ENCODE results near the gene RAD51B. TPM values are rescaled to one million over a fixed set of nuclear protein-coding genes. Genes with fewer than 3 reads are reported as not detected.

RAD51B gene
- total RNA-seq, 1 donor from 2014 or later: 16.7 TPM

GRCh38 chr14:68034896-68035295 lies 215.3 kb downstream of the RAD51B start:
- no peaks in the 10 kb centered on the region for H3K27me3 Mint-ChIP-seq (ENCODE audit: low read depth)

DNA sequence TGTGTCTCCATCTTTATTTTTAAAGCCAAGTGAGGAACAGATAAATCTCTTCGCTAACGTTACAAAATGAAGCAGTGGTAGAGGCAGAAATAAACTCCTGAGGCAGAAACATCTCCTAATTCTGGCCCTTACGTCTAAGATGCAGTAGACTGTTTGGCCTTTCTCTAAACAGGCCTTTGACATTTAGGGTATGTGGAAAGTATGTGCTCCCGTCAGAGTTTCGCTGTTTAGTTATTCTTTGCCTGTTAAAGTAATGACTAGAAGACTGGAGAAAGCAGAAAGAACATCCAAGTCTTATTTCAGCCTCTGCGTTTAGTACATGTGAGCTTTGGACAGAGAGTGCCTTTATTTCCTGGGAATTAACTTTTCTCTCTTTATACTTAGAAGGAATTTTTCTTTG lies 216.6 kb downstream of the RAD51B start:
- no peaks in the 10 kb centered on the region for H3K27me3 Mint-ChIP-seq (ENCODE audit: low read depth)
- TF ChIP-seq, protein P1, sequence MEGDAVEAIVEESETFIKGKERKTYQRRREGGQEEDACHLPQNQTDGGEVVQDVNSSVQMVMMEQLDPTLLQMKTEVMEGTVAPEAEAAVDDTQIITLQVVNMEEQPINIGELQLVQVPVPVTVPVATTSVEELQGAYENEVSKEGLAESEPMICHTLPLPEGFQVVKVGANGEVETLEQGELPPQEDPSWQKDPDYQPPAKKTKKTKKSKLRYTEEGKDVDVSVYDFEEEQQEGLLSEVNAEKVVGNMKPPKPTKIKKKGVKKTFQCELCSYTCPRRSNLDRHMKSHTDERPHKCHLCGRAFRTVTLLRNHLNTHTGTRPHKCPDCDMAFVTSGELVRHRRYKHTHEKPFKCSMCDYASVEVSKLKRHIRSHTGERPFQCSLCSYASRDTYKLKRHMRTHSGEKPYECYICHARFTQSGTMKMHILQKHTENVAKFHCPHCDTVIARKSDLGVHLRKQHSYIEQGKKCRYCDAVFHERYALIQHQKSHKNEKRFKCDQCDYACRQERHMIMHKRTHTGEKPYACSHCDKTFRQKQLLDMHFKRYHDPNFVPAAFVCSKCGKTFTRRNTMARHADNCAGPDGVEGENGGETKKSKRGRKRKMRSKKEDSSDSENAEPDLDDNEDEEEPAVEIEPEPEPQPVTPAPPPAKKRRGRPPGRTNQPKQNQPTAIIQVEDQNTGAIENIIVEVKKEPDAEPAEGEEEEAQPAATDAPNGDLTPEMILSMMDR (conservative IDR thresholded peaks at IDR 0.05): no peak
- peaks cover 5% of the 10 kb centered on the region for H3K36me3 Mint-ChIP-seq (ENCODE audit: low read depth)
- H3K4me1 Mint-ChIP-seq: peaks cover 24% of the 10 kb centered on the region
- no peak for DNase-seq (ENCODE audit: low read depth, low spot score)
- no peak overlapping the region for H3K4me3 Mint-ChIP-seq
- H3K9me3 Mint-ChIP-seq: peaks cover 3% of the 10 kb centered on the region
- H3K27ac Mint-ChIP-seq (ENCODE audit: unreplicated experiment): peak overlapping the region; percentile 74

More at GRCh38 chr14:68034896-68035295, 215.3 kb downstream of the RAD51B start:
- Mint-ChIP-seq H3K36me3 (ENCODE audit: low read depth) (peaks cover 13% of the 10 kb centered on the region), H3K9me3 (peaks cover 10% of the 10 kb centered on the region), H3K4me3 (no peak overlapping the region), H3K4me1 (peaks cover 17% of the 10 kb centered on the region), H3K27ac (ENCODE audit: unreplicated experiment) (no peak overlapping the region)
- no peak for DNase-seq (ENCODE audit: low read depth, low spot score)
- TF ChIP-seq, protein P1 (conservative IDR thresholded peaks at IDR 0.05): no peak

DNA sequence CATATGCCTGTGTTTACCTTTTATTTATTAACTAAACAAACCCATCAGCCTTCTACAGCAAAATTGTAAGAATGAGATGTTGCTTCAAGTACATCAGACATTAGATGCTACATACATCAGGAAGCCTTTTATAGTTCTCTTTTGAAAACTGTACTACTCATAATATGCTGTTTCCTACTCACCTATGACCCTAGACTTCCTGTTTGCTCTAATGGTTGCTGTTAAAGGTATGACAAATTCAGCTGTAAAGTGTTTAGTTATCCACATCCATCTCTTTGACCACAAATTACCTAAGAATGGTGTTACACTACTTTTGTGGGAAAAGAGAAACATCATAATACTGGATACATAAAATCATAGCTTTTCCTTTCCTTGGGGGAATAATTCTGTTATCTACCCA lies 220.0 kb downstream of the RAD51B start:
- DNase-seq (ENCODE audit: low read depth, low spot score): no peak
- H3K27me3 Mint-ChIP-seq (ENCODE audit: low read depth): no peaks in the 10 kb centered on the region
- H3K9me3 Mint-ChIP-seq: no peaks in the 10 kb centered on the region
- TF ChIP-seq, protein P1 (conservative IDR thresholded peaks at IDR 0.05): no peak
- H3K4me1 Mint-ChIP-seq: peaks cover 58% of the 10 kb centered on the region
- H3K36me3 Mint-ChIP-seq (ENCODE audit: low read depth): no peaks in the 10 kb centered on the region
- no peak overlapping the region for H3K4me3 Mint-ChIP-seq
- H3K27ac Mint-ChIP-seq (ENCODE audit: unreplicated experiment): no peak overlapping the region

DNA sequence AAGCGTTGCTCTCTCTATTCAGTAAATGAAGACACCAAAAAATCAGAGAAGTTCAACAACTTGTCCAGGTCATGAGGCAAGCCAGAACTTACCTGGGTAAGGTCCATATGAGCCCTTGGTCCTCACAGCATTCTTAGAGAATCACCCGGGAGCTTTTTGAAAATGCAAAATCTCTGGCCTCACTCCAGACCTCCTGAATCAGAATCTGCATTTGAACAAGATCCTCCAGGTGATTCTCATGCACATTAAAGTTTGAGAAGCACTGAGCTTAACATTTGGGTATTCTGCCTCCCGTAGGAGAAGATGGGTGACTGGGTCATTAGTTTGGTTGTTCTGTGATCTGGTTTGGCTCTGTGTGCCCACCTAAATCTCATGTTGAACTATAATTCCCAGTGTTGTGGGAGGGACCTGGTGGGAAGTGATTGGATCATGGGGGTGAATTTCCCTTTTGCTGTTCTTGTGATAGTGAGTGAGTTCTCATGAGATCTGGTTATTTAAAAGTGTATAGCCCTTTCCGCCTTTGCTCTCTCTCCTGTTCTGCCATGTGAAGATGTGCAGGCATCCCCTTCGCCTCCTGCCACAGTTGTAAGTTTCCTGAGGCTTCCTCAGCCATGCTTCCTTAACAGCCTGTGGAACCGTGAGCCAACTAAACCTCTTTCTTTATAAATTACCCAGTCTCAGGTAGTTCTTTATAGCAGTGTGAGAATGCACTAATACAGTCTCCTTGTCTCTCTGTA lies 221.2 kb downstream of the RAD51B start:
- Mint-ChIP-seq H3K36me3 (ENCODE audit: low read depth) (no peaks in the 10 kb centered on the region), H3K9me3 (no peaks in the 10 kb centered on the region), H3K27ac (ENCODE audit: unreplicated experiment) (no peak overlapping the region), H3K27me3 (ENCODE audit: low read depth) (no peaks in the 10 kb centered on the region), H3K4me1 (peaks cover 60% of the 10 kb centered on the region), H3K4me3 (no peak overlapping the region)
- TF ChIP-seq, protein P1 (conservative IDR thresholded peaks at IDR 0.05): no peak
- no peak for DNase-seq (ENCODE audit: low read depth, low spot score)

GRCh38 chr14:68041876-68042354 lies 222.3 kb downstream of the RAD51B start:
- TF ChIP-seq, protein P1 (conservative IDR thresholded peaks at IDR 0.05): no peak
- Mint-ChIP-seq H3K27me3 (ENCODE audit: low read depth) (no peaks in the 10 kb centered on the region), H3K36me3 (ENCODE audit: low read depth) (no peaks in the 10 kb centered on the region), H3K4me3 (no peak overlapping the region), H3K4me1 (peaks cover 53% of the 10 kb centered on the region), H3K9me3 (no peaks in the 10 kb centered on the region), H3K27ac (ENCODE audit: unreplicated experiment) (peak overlapping the region; percentile 40)
- no peak for DNase-seq (ENCODE audit: low read depth, low spot score)
